NCI-H2171 (cell line): Measurements from ENCODE around the gene PPP1R3G.

Experiments
- DNase-seq: peaks from one replicate; lab custom pipeline; 2025; lab: John Stamatoyannopoulos, UW

The PPP1R3G gene

GRCh38 chr6:5072440-5072839 is 12.7 kb upstream of the PPP1R3G start:
- no peak for DNase-seq

GRCh38 chr6:5073992-5074391 is 11.1 kb upstream of the PPP1R3G start:
- DNase-seq, result no peak

DNA sequence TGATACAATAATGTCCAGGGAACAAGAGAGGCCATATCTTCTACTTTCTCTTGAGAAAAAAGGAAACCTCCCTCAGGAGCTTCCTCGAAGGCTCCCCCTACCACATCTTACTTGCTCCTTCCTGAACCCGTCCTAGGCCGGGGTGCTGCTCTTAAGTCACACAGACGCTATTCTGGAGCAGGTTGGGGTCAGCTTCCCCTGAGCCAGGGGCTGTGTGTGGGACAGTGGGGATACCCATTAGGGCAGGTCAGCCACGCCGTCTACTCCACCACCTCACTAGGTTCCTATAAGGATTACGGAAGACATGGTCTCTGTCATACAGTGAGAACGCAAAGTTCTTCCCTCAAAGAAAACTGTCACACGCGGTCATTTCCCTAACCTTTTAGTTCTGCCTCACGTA is 8.2 kb upstream of the PPP1R3G start:
- no peak for DNase-seq

DNA sequence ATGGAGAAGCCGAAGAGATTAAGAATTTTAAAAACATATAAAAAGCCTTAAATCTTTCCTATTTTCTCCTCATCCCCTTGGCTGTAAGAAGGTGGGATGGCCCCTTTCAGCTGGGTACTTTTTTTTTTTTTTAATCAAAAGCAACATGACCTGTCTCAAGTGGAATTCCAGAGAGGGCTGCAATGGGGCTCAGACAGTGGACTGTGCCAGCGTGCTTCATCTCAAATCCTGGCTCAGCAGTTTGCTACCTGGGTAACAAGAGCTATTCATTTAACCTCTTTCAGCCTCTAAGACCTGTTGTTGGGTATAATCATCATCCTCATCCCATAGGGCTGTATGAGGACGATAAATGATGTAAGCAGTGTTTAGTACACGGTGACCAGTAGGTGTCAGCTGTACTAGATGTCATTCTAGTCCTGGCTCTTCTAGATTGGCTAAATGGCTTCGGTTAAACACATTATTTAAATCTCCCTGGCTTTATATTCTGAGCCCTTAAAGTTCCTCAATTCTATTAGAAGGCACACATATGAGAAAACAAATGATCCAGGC is 6.9 kb upstream of the PPP1R3G start:
- no peak for DNase-seq

DNA sequence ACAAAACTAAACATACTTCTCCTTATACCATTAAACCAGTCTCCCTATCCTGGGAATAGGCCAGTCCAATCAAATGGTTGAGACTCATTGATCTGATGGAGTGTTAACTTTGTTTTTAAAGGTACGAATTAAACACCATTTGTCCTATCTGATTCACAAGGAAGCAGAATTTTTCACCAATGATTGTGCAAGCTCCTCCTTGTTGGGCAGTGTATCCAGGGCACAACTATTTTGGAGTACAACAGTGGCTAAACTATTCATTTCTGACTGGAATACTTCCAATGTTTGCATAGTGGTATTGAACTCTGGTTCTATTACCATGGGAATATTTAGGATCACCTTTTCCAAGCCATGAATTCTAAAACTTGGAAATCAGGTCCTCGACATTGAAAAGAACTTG is 5.4 kb upstream of the PPP1R3G start:
- no peak for DNase-seq

GRCh38 chr6:5080574-5080973 is 4.6 kb upstream of the PPP1R3G start:
- no peak for DNase-seq

DNA sequence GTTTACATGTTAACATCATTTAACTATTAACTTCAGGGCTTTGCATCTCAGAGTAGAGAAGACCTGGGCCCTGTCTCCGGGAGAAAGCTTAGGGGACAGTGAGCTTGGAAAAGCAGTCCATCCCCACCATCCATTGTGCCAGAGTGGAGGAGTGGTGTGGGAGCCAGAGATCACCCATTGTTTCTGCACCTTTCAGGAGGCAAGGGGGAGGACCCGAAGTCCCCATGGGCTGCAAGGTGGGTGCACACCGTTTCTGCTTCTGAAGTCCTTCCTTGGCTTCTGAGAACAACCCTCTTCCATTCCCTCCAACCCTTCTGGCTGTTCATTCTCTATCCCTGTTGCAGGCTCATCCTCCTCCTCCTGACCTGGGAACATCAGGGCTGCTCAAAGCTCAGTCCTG is 4.0 kb upstream of the PPP1R3G start:
- DNase-seq, result no peak

DNA sequence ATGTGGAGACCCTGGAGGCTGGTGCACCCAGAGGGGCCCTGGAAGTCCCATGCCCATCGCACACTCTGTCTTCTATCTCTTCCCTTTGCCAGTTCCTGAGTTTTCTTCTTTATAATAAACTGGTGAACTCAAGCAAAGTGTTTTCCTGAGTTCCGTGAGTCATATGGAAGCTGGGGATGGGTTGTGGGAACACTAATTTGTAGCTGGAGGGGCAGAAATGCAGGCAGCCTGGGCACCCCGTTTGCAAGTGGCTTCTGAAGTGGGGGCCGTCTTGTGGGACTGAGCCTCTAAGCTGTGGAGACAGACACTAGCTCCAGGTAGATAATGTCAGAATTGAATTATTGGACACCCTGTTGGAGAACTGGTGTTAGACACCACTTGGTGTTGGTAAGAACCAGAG is 3.2 kb upstream of the PPP1R3G start:
- DNase-seq, result no peak

GRCh38 chr6:5082487-5083306 is 2.4 kb upstream of the PPP1R3G start:
- DNase-seq, result no peak

GRCh38 chr6:5083307-5083583 is 1.9 kb upstream of the PPP1R3G start:
- no peak for DNase-seq

DNA sequence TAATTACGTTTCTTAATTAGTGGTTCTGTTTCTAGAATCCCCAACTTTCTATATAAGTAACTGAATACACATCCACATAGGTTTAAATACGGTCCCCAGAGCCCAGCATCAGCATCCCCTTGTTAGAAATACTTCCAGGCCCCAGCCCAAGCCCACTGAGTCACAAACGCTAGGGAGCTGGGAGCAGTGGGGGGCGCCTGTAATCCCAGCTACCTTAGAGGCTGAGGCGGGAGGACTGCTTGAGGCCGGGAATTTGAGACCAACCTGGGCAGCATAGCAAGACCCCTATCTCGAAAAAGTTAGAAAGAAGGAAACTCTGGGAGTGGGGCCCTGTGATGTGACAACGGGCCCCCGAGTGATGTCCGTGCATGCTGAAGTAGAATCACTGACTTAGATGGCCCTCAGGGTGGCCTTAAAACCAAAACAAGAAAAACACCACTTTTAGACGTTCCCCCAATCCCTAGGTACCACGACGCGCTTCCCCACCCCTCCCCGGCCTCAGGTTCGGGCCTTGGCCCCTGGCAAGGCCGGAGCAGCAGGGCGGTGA is 1.3 kb upstream of the PPP1R3G start:
- DNase-seq, result no peak

GRCh38 chr6:5084360-5084780 is 771 bp upstream of the PPP1R3G start:
- DNase-seq, result no peak

DNA sequence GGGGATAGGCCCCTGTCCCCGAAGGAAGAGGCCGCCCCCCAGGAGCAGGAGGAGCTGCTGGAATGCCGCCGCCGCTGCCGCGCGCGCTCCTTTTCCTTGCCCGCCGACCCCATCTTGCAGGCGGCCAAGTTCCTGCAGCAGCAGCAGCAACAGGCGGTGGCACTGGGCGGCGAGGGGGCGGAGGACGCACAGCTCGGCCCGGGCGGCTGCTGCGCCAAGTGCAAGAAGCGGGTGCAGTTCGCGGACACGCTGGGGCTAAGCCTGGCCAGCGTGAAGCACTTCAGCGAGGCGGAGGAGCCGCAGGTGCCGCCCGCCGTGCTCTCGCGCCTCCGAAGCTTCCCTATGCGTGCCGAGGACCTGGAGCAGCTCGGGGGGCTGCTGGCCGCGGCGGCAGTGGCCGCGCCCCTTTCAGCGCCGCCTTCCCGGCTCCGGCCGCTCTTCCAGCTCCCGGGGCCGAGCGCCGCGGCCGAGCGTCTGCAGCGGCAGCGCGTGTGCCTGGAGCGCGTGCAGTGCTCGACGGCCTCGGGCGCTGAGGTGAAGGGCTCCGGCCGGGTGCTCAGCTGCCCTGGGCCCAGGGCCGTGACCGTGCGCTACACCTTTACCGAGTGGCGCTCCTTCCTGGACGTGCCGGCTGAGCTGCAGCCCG is 630 bp downstream of the PPP1R3G start:
- no peak for DNase-seq

DNA sequence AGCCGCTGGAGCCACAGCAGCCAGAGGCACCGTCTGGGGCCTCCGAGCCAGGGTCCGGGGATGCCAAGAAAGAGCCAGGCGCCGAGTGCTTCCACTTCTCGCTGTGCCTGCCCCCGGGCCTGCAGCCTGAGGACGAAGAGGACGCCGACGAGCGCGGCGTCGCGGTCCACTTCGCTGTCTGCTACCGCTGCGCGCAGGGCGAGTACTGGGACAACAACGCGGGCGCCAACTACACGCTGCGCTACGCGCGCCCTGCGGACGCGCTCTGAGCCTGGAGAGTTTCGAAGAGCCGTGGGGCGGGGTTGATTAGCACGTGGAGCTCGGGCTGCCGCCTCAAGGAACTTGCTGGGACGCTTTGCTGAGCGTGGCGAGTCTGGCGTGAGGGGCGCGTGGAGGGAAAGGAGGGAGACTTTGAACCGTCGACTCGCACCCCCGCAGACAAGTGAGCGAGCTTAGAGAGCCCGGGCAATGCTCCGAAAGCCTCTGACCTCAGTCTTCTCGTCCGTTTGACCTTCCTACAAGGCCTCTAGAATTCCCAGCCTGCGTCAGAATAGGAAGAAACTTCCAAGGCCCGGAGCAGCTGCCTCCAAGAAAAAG is 1.3 kb downstream of the PPP1R3G start:
- no peak for DNase-seq

DNA sequence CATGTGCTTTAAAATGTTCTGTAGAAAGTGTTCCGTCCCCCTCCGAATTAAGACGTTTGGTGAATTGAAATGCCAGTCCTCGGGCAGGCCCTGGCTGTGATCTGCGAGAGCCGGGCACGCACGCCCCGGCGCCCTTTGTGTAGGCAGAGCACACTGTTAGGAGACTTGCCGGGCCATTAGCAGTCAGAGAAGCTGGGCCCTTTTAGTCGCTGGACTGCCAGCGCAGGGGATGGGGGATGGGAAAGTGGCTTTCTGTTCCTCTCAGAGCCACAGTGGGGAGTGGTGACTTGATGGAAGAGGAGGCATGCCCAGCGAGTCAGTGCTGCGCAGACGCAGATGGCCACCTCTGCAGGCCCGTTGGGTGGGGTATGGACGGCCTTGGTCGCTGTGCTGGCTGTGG is 2.2 kb downstream of the PPP1R3G start:
- DNase-seq, result no peak

- DNase-seq, result no peak
These were observed 3.6 kb downstream of the PPP1R3G start for GRCh38 chr6:5088780-5089179.

- DNase-seq, result no peak
These were observed 4.6 kb downstream of the PPP1R3G start for GRCh38 chr6:5089481-5090438.

- DNase-seq, result no peak
These were observed 5.5 kb downstream of the PPP1R3G start for GRCh38 chr6:5090603-5091002.

DNA sequence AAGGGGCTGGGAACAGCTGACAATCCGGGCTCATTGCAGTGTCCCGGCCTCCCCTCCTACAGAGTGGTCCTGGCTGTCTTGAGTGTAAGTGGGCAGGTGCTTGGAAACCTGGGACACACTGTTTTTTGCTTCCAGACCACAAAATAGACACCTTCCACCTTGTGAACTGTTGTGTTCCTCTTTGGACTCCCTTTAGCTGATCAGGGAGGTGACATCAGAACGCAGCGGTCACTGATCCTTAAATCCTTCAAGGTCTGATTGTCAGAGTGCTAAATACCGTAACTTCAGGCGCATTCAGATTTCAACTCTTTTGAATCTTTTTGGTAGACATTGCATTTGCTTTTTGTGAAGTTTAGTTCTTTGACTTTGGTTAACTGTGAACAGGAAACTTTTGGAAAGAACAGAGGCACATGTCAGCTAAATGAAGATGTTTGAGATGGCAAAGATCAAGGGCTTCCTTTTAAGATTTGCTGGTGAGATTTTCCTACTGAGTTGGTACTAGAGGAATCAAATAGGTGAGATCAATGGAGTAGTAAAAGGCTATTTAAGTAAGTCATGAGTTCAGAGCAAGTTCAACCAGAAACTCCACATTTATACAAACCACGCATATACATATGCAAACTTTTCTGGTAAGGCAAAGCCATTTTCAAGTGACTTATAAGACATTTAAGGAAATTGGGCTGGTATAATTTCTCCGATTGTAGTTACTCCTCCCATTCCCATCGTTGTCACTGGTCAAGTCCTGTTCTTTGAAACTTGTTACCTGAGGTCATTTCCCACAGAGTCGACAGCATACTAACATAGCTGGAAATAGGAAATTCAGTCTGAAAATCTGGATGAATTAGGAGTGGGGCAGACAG is 6.3 kb downstream of the PPP1R3G start:
- no peak for DNase-seq

DNA sequence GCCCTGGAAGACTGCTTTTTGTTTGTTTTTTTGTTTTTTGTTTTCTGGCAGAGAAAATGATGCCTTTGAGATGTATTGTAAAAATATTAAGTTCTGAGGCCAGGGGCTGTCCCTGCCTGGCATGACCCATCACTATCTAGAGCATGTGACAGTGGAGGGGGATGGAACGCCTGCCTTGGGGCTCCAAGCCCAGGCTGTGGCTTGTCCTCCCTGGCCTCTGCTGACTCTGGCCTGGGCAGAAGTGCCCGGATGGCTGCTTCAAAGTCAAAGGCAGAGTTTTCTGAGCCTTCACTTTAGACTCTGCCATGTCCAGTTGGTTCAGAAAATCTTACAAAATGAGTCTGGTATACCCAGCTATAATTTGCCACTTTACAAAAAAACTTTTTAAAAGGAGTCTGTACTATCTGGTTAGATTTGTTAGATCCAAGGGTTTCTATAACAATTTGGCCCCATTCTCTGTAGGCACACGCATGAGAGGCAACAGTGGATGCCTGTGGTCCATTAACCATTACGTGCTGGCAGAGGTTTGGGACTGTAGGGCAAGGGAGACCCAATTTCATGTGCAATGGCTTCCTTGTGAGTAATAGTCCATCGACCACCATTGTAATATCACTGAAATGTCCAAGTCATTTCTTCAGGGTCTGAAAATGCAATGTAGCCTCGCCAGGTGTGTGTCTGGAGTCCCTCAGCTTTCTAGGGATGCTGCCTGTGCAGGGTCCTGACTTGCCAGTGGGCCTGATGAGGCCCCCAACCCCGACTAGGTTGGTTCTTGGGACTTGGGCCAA is 8.3 kb downstream of the PPP1R3G start:
- no peak for DNase-seq
